ENCODE data around the gene LILRB3.
"Not testable (repeated sequence)": the region's sequence is repeated elsewhere in the genome, so short reads cannot be mapped to it uniquely, and the experiment has no call there.

The LILRB3 gene

GRCh38 chr19:54178581-54179261 is 44.1 kb downstream of the LILRB3 start:
- peak; percentile 76 for ATAC-seq
- Mint-ChIP-seq H3K27ac (no peak overlapping the region), H3K27me3 (no peaks in the 10 kb centered on the region), H3K36me3 (peaks cover 45% of the 10 kb centered on the region), H3K4me1 (peaks cover 19% of the 10 kb centered on the region), H3K4me3 (no peak overlapping the region), H3K9me3 (no peaks in the 10 kb centered on the region)

GRCh38 chr19:54173951-54174834 is 48.6 kb downstream of the LILRB3 start:
- no peak for ATAC-seq
- Mint-ChIP-seq H3K27ac (no peak overlapping the region), H3K4me3 (no peak overlapping the region), H3K9me3 (no peaks in the 10 kb centered on the region), H3K4me1 (peaks cover 30% of the 10 kb centered on the region), H3K36me3 (peaks cover 23% of the 10 kb centered on the region), H3K27me3 (no peaks in the 10 kb centered on the region)

GRCh38 chr19:54173359-54173699 is 49.5 kb downstream of the LILRB3 start:
- Mint-ChIP-seq H3K4me3 (no peak overlapping the region), H3K9me3 (no peaks in the 10 kb centered on the region), H3K4me1 (peaks cover 34% of the 10 kb centered on the region), H3K27me3 (no peaks in the 10 kb centered on the region), H3K27ac (no peak overlapping the region), H3K36me3 (peaks cover 19% of the 10 kb centered on the region)
- ATAC-seq, result no peak

- Mint-ChIP-seq H3K9me3 (no peaks in the 10 kb centered on the region), H3K27ac (peak within 1 kb of the TSS; percentile 53), H3K36me3 (peaks cover 13% of the 10 kb centered on the region), H3K27me3 (no peaks in the 10 kb centered on the region), H3K4me1 (peaks cover 40% of the 10 kb centered on the region), H3K4me3 (no peak within 1 kb of the TSS)
- ATAC-seq, result peak; percentile 66
These were observed 50.1 kb downstream of the LILRB3 start, which contains the start of gene TMC4 for GRCh38 chr19:54172471-54173358. TMC4 (minus strand) TSS chr19:54173160; CDS start chr19:54173117, 43 bp downstream.

GRCh38 chr19:54171736-54172431 is 50.9 kb downstream of the LILRB3 start:
- H3K27ac Mint-ChIP-seq, H3K9me3 Mint-ChIP-seq: not testable (repeated sequence)

GRCh38 chr19:54169149-54169740 is 53.6 kb downstream of the LILRB3 start:
- peaks cover 25% of the 10 kb centered on the region for H3K27me3 Mint-ChIP-seq
- peaks cover 42% of the 10 kb centered on the region for H3K4me1 Mint-ChIP-seq
- no peaks in the 10 kb centered on the region for H3K9me3 Mint-ChIP-seq
- no peak for ATAC-seq
- H3K27ac Mint-ChIP-seq, result no peak overlapping the region
- no peak overlapping the region for H3K4me3 Mint-ChIP-seq
- H3K36me3 Mint-ChIP-seq, result no peaks in the 10 kb centered on the region

More at GRCh38 chr19:54171736-54172431, 50.9 kb downstream of the LILRB3 start:
- ATAC-seq, H3K4me3 Mint-ChIP-seq, H3K27me3 Mint-ChIP-seq: not testable (repeated sequence)
- Mint-ChIP-seq H3K36me3 (peaks cover 13% of the 10 kb centered on the region), H3K4me1 (peaks cover 40% of the 10 kb centered on the region)

GRCh38 chr19:54168174-54168917 is 54.5 kb downstream of the LILRB3 start:
- Mint-ChIP-seq H3K27me3 (peaks cover 30% of the 10 kb centered on the region), H3K9me3 (no peaks in the 10 kb centered on the region), H3K4me3 (no peak overlapping the region), H3K36me3 (no peaks in the 10 kb centered on the region), H3K27ac (no peak overlapping the region), H3K4me1 (peaks cover 38% of the 10 kb centered on the region)
- ATAC-seq, result peak; percentile 87

Data from stimulated activated memory B cell treated with anti-CD40 and anti-IgM and Interleukin-4, amounts not matched to agents 10 μg/mL and 1 μg/mL and 100 μg/mL, for 72 hours (primary cell).